ENCODE data around the gene TTC39B.

The TTC39B gene

DNA sequence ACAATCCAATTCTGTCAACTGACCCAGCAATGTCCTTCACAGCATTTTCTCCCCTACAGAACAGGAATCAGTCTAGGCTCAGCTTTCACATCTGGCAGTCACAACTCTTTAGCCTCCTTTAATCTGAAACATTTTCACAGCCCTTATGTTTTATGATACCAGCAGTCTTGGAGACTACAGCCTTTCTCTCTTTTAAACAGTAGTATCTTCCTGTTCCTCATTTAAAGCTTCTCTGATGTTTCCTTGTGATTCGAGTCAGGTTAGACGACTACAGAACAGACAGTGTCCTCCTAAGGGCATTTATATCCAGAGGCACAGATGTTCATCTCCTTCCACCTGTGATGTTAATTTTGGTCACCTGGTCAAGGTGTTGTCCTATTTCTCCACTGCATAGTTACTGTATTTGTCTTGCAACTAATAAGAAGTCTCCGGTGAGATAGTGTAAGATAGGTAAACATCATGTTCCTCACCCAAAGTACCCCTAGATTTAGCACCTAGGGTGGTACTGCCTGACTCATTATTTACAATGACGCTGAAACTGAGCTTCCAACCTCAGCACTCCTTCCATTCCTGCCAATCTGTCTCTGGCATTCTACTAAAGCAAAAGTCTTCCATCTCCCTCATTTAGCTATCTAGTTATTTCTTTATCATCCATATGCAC lies 20.7 kb downstream of the TTC39B start:
- ChIA-PET CTCF (interaction anchor here (0.8 to 1.5 kb wide), 2 partner anchors 10 to 20 kb away, joined by 3 to 7 read pairs; partner anchors contain the start of gene TTC39B), POLR2A (interaction anchor here (0.6 kb wide), 1 partner anchor 79 kb away, joined by 3 read pairs; no protein-coding TSS in a partner anchor)
- peaks cover 0 to 2% (median 0%) of the 10 kb centered on the region in 5 experiments for H3K9me3 ChIP-seq (ENCODE audit: control extremely low read depth in 1 of 5, control insufficient read depth in 4 of 5, insufficient read depth in 2 of 5, low read depth in 1 of 5, low read length in 4 of 5)
- peak overlapping the region in 1 of 2 experiments; percentile 59 for H3K27ac ChIP-seq (ENCODE audit: insufficient read depth in 1 of 2, low read depth in 1 of 2, low read length in 2 of 2, poor library complexity in 1 of 2, severe bottlenecking in 2 of 2)
- H3K4me3 ChIP-seq (ENCODE audit: control insufficient read depth in 1 of 7, extremely low read depth in 1 of 7, insufficient read depth in 4 of 7, low read depth in 2 of 7, low read length in 6 of 7), result peak overlapping the region in 1 of 7 experiments; percentile 6
- peak in 2 of 3 donors; percentile 52 to 77 for DNase-seq
- no peaks in the 10 kb centered on the region for H3K27me3 ChIP-seq (replicated peaks in 2 of 5; ENCODE audit: control insufficient read depth in 4 of 5, insufficient read depth in 5 of 5, low read length in 4 of 5)
- peaks cover 0 to 4% (median 2%) of the 10 kb centered on the region in 4 experiments for H3K36me3 ChIP-seq (ENCODE audit: control insufficient read depth in 4 of 4, insufficient read depth in 4 of 4, low read length in 3 of 4)
- 31% methylated on average over 3 of the region's 4 CpGs for WGBS (ENCODE audit: insufficient coverage)
- peaks cover 3 to 10% (median 7%) of the 10 kb centered on the region in 4 experiments for H3K4me1 ChIP-seq (ENCODE audit: control extremely low read depth in 1 of 4, control insufficient read depth in 4 of 4, insufficient read depth in 4 of 4, low read length in 3 of 4)

DNA sequence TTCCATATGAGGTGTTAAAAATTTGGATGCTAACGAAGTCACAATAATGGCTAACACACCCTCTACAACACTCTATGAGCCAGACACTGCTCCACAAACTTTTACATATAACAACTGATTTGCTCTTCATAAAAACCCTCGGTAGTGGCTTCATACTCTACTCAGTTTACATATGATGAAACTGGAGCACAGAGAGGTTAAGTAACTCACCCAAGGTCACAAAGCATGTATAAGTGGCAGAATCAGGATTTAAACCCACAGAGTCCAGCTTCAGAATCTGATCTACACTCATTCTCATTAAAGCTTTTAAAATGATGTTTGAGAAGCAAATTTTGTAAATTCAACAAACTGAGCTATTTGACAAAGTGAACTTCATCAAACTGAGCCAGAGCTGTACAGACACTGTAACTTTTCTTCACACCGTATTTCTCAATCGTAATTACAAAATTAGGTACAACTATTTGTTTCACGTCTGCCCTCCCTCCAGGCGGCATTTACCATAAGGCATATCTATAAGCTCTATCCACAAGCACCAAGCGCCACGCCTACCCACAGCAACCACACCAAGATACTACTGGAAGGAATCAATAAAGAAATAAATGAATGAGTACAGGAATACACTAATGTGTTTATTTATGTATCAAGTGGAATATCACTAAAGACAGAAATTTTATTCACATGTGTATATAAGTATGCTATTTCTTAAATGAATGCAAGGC lies 24.3 kb downstream of the TTC39B start:
- CTCF ChIA-PET, result interaction anchor here (1.0 to 1.5 kb wide), 4 partner anchors 9 to 135 kb away, joined by 3 to 4 read pairs (median 4); no protein-coding TSS in a partner anchor
- POLR2A ChIA-PET, result no interaction called here

DNA sequence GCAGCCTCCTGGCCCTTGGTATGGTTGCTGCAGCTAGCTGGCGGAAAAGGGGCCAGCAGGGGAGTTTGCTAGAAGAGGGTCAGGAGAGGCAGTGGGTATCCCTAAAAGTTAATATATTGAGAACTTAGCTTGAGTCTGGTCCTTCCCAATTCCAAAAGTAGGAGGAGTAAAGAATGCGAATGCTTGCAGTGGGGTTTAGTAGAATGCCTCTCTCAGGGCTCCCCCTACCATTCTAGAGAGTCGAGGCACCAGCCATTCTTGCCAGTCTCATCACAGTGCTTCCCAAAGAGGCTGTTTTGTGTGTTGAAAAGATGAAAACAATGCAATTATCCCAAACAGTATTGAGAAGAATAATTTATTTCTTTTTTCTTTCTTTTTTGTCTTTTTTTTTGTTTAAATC lies 26.4 kb downstream of the TTC39B start:
- WGBS (ENCODE audit: insufficient coverage), result 100% methylated on average over 2 of the region's 3 CpGs
- H3K4me3 ChIP-seq (ENCODE audit: control insufficient read depth in 1 of 7, extremely low read depth in 1 of 7, insufficient read depth in 4 of 7, low read depth in 2 of 7, low read length in 6 of 7), result no peak overlapping the region
- H3K36me3 ChIP-seq (ENCODE audit: control insufficient read depth in 4 of 4, insufficient read depth in 4 of 4, low read length in 3 of 4), result no peaks in the 10 kb centered on the region
- ChIA-PET CTCF (interaction anchor here (0.7 to 3.0 kb wide), 5 partner anchors 8 to 135 kb away, joined by 3 to 22 read pairs (median 3); no protein-coding TSS in a partner anchor), POLR2A (no interaction called here)
- H3K9me3 ChIP-seq (ENCODE audit: control extremely low read depth in 1 of 5, control insufficient read depth in 4 of 5, insufficient read depth in 2 of 5, low read depth in 1 of 5, low read length in 4 of 5), result no peaks in the 10 kb centered on the region
- H3K27ac ChIP-seq (ENCODE audit: insufficient read depth in 1 of 2, low read depth in 1 of 2, low read length in 2 of 2, poor library complexity in 1 of 2, severe bottlenecking in 2 of 2), result no peak overlapping the region
- DNase-seq, result no peak
- H3K27me3 ChIP-seq (replicated peaks in 2 of 5; ENCODE audit: control insufficient read depth in 4 of 5, insufficient read depth in 5 of 5, low read length in 4 of 5), result no peaks in the 10 kb centered on the region
- no peaks in the 10 kb centered on the region for H3K4me1 ChIP-seq (ENCODE audit: control extremely low read depth in 1 of 4, control insufficient read depth in 4 of 4, insufficient read depth in 4 of 4, low read length in 3 of 4)

More for the DNA sequence above, 24.3 kb downstream of the TTC39B start:
- Histone ChIP-seq H3K27me3 (replicated peaks in 2 of 5; ENCODE audit: control insufficient read depth in 4 of 5, insufficient read depth in 5 of 5, low read length in 4 of 5) (no peaks in the 10 kb centered on the region), H3K9me3 (ENCODE audit: control extremely low read depth in 1 of 5, control insufficient read depth in 4 of 5, insufficient read depth in 2 of 5, low read depth in 1 of 5, low read length in 4 of 5) (no peaks in the 10 kb centered on the region), H3K27ac (ENCODE audit: insufficient read depth in 1 of 2, low read depth in 1 of 2, low read length in 2 of 2, poor library complexity in 1 of 2, severe bottlenecking in 2 of 2) (no peak overlapping the region), H3K36me3 (ENCODE audit: control insufficient read depth in 4 of 4, insufficient read depth in 4 of 4, low read length in 3 of 4) (no peaks in the 10 kb centered on the region), H3K4me1 (ENCODE audit: control extremely low read depth in 1 of 4, control insufficient read depth in 4 of 4, insufficient read depth in 4 of 4, low read length in 3 of 4) (peaks cover 3 to 10% (median 7%) of the 10 kb centered on the region in 4 experiments), H3K4me3 (ENCODE audit: control insufficient read depth in 1 of 7, extremely low read depth in 1 of 7, insufficient read depth in 4 of 7, low read depth in 2 of 7, low read length in 6 of 7) (no peak overlapping the region)
- 90% methylated on average over 3 of the region's 8 CpGs for WGBS (ENCODE audit: insufficient coverage)
- DNase-seq, result no peak

DNA sequence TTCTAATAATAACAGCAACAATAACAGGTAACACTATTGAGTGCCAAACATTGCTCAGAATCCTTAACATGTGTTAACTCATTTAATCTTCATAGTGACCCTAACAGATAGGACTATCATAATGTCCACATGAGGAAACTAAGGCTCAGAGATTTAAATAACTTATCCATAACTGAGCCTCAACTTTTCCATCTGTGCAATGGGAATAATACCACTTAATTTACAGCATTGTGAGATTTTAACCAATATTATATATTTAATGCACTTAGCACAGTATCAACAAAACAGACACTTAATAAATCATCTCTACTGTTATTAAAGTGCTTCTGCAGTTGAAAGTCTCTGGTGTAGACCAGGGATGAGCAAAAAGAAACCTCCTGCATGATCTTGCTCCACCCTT lies 28.2 kb downstream of the TTC39B start:
- Histone ChIP-seq H3K4me3 (ENCODE audit: control insufficient read depth in 1 of 7, extremely low read depth in 1 of 7, insufficient read depth in 4 of 7, low read depth in 2 of 7, low read length in 6 of 7) (no peak overlapping the region), H3K36me3 (ENCODE audit: control insufficient read depth in 4 of 4, insufficient read depth in 4 of 4, low read length in 3 of 4) (no peaks in the 10 kb centered on the region), H3K27me3 (replicated peaks in 2 of 5; ENCODE audit: control insufficient read depth in 4 of 5, insufficient read depth in 5 of 5, low read length in 4 of 5) (no peaks in the 10 kb centered on the region), H3K4me1 (ENCODE audit: control extremely low read depth in 1 of 4, control insufficient read depth in 4 of 4, insufficient read depth in 4 of 4, low read length in 3 of 4) (no peaks in the 10 kb centered on the region), H3K9me3 (ENCODE audit: control extremely low read depth in 1 of 5, control insufficient read depth in 4 of 5, insufficient read depth in 2 of 5, low read depth in 1 of 5, low read length in 4 of 5) (no peaks in the 10 kb centered on the region), H3K27ac (ENCODE audit: insufficient read depth in 1 of 2, low read depth in 1 of 2, low read length in 2 of 2, poor library complexity in 1 of 2, severe bottlenecking in 2 of 2) (no peak overlapping the region)
- DNase-seq, result no peak
- ChIA-PET CTCF (interaction anchor here (0.8 to 3.0 kb wide), 8 partner anchors 10 to 328 kb away, joined by 3 to 22 read pairs (median 4); partner anchors contain the start of gene TTC39B), POLR2A (no interaction called here)

DNA sequence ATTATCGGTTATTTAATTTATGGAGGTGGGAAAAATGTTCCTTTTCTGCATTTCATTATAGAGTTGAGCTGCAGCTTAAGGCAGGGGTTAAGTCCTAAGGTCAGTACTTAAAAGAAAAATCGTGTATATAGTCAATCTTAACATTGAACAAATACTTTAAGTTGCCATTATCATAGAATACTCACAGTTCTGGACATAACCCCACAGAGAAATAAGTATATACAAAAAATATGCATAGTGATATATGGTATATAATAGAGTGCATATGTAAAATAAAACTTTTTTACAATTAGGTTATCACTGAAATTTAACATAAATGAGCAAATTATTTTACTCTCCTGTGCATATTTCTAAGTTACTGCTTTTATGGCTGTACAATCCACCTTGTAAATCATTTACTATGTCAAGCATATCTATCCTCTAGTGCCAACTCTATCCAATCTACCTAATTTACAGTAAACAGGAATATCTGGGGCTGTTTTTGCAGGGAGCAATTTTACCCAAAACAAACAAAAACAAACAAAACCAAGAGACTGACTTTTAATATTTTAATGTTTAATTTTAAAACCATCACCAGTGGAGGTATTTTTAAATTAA lies 28.8 kb downstream of the TTC39B start:
- Histone ChIP-seq H3K27me3 (replicated peaks in 2 of 5; ENCODE audit: control insufficient read depth in 4 of 5, insufficient read depth in 5 of 5, low read length in 4 of 5) (no peaks in the 10 kb centered on the region), H3K4me3 (ENCODE audit: control insufficient read depth in 1 of 7, extremely low read depth in 1 of 7, insufficient read depth in 4 of 7, low read depth in 2 of 7, low read length in 6 of 7) (no peak overlapping the region), H3K9me3 (ENCODE audit: control extremely low read depth in 1 of 5, control insufficient read depth in 4 of 5, insufficient read depth in 2 of 5, low read depth in 1 of 5, low read length in 4 of 5) (no peaks in the 10 kb centered on the region), H3K36me3 (ENCODE audit: control insufficient read depth in 4 of 4, insufficient read depth in 4 of 4, low read length in 3 of 4) (no peaks in the 10 kb centered on the region), H3K27ac (ENCODE audit: insufficient read depth in 1 of 2, low read depth in 1 of 2, low read length in 2 of 2, poor library complexity in 1 of 2, severe bottlenecking in 2 of 2) (no peak overlapping the region), H3K4me1 (ENCODE audit: control extremely low read depth in 1 of 4, control insufficient read depth in 4 of 4, insufficient read depth in 4 of 4, low read length in 3 of 4) (no peaks in the 10 kb centered on the region)
- ChIA-PET CTCF (interaction anchor here (0.9 to 1.7 kb wide), 14 partner anchors 9 to 157 kb away, joined by 3 to 7 read pairs (median 4); partner anchors contain the start of gene SNAPC3), POLR2A (no interaction called here)
- WGBS (ENCODE audit: insufficient coverage), result 40% methylated on average over 1 of the region's 2 CpGs
- no peak for DNase-seq

DNA sequence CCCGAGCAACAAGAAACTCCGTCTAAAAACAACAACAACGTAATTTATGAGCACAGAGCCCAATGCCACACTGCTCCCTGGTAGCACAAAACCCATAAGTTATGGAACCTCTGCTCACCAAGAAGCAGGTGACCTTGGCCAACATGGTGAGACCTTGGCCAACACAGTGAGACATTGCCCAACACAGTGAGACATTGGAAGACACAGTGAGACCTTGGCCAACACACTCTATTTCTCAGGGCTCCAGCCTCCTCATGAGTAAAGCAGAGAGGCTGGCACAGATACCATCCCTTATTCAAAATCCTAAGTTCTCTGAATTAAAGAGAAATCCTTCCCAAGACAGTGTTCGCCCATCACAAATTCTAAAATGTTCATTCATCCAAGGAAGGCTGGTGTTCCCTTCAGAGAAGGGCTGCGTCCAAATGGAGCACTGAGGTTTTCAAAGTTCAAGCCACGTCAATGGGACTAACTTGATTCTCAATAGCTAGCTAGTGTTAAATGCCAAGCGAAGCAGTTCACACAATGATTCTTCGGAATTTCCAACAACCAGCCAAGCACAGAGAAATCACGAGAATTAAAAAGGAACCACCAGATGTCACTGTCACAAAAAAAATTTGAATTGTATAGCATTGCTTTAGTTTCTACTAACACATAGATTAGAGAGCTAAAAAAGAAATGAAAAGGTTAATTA lies 29.5 kb downstream of the TTC39B start:
- ChIA-PET CTCF (interaction anchor here (0.9 to 1.7 kb wide), 14 partner anchors 10 to 158 kb away, joined by 3 to 7 read pairs (median 4); partner anchors contain the start of gene SNAPC3), POLR2A (no interaction called here)
- Histone ChIP-seq H3K9me3 (ENCODE audit: control extremely low read depth in 1 of 5, control insufficient read depth in 4 of 5, insufficient read depth in 2 of 5, low read depth in 1 of 5, low read length in 4 of 5) (no peaks in the 10 kb centered on the region), H3K36me3 (ENCODE audit: control insufficient read depth in 4 of 4, insufficient read depth in 4 of 4, low read length in 3 of 4) (no peaks in the 10 kb centered on the region), H3K27me3 (replicated peaks in 2 of 5; ENCODE audit: control insufficient read depth in 4 of 5, insufficient read depth in 5 of 5, low read length in 4 of 5) (no peaks in the 10 kb centered on the region), H3K27ac (ENCODE audit: insufficient read depth in 1 of 2, low read depth in 1 of 2, low read length in 2 of 2, poor library complexity in 1 of 2, severe bottlenecking in 2 of 2) (no peak overlapping the region), H3K4me3 (ENCODE audit: control insufficient read depth in 1 of 7, extremely low read depth in 1 of 7, insufficient read depth in 4 of 7, low read depth in 2 of 7, low read length in 6 of 7) (no peak overlapping the region), H3K4me1 (ENCODE audit: control extremely low read depth in 1 of 4, control insufficient read depth in 4 of 4, insufficient read depth in 4 of 4, low read length in 3 of 4) (no peaks in the 10 kb centered on the region)
- peak; percentile 41 to 60 (median 52) for DNase-seq
- 94% methylated on average over 7 of the region's 9 CpGs for WGBS (ENCODE audit: insufficient coverage)

Data from common myeloid progenitor, CD34-positive (primary cell).